Stimulated activated CD4-positive, alpha-beta T cell treated with anti-CD3 and anti-CD28 coated beads, TNF-alpha, amount 100 ng/mL, for 4 hours (primary cell): ENCODE results near the gene TMEM234.
"Not testable (repeated sequence)": the region's sequence is repeated elsewhere in the genome, so short reads cannot be mapped to it uniquely, and the experiment has no call there.

ENCODE experiments used
- DNase-seq, 3 experiments: peaks; one replicate each; pipeline ENCODE4 v3.0.0-alpha.2; 2020; ENCODE audit warnings: low read depth in 3 of 3

Gene TMEM234

GRCh38 chr1:32221980-32222755, at the start of gene TMEM234, which contains the start of gene EIF3I:
Gene TMEM234 (minus strand): TSS chr1:32222353. CDS start chr1:32222322, 31 bp downstream.
Gene EIF3I (plus strand): TSS chr1:32222407. CDS start chr1:32222442, 35 bp downstream.
- DNase-seq: peak; percentile 70 to 88 (median 87)

GRCh38 chr1:32269744-32270143, 47.6 kb upstream of the TMEM234 start:
- no peak for DNase-seq

- no peak for DNase-seq
Observed at GRCh38 chr1:32266921-32267591, 44.9 kb upstream of the TMEM234 start.

- DNase-seq: no peak
Observed at GRCh38 chr1:32265846-32266245, 43.7 kb upstream of the TMEM234 start.

GRCh38 chr1:32263744-32264143, 41.6 kb upstream of the TMEM234 start:
- no peak for DNase-seq

GRCh38 chr1:32263236-32263593, 41.1 kb upstream of the TMEM234 start:
- DNase-seq: not testable (repeated sequence)

- DNase-seq: no peak
Observed at GRCh38 chr1:32257227-32257508, 35.0 kb upstream of the TMEM234 start.

GRCh38 chr1:32256473-32257226, 34.5 kb upstream of the TMEM234 start:
- no peak for DNase-seq

- DNase-seq: no peak
Observed at GRCh38 chr1:32255072-32256071, 33.2 kb upstream of the TMEM234 start.

- DNase-seq: peak in 2 of 3 experiments; percentile 35 to 52
Observed at GRCh38 chr1:32250893-32251716, 29.0 kb upstream of the TMEM234 start, which contains the start of gene LCK. Gene LCK (plus strand): TSS chr1:32251265. CDS start chr1:32274330, 23,065 bp downstream.

GRCh38 chr1:32249831-32250525, 27.8 kb upstream of the TMEM234 start:
- DNase-seq: peak in 2 of 3 experiments; percentile 59 to 66

- peak; percentile 50 to 65 (median 52) for DNase-seq
Observed at GRCh38 chr1:32247983-32248889, 26.1 kb upstream of the TMEM234 start.

- no peak for DNase-seq
Observed at GRCh38 chr1:32247452-32247851, 25.3 kb upstream of the TMEM234 start.

- no peak for DNase-seq
Observed at GRCh38 chr1:32246888-32247273, 24.7 kb upstream of the TMEM234 start, which contains the start of gene FAM167B. Gene FAM167B (plus strand): TSS chr1:32247222. CDS start chr1:32247422, 200 bp downstream.

GRCh38 chr1:32242341-32242851, 20.2 kb upstream of the TMEM234 start:
- DNase-seq: no peak

- no peak for DNase-seq
Observed at GRCh38 chr1:32241001-32241763, 19.0 kb upstream of the TMEM234 start.

- no peak for DNase-seq
Observed at GRCh38 chr1:32240140-32240951, 18.2 kb upstream of the TMEM234 start.
